Tongue (tissue), 2 donors: Measurements from ENCODE around the gene GIMAP2. TPM values are rescaled to one million over a fixed set of nuclear protein-coding genes. Genes with fewer than 3 reads are reported as not detected.
A peak's percentile ranks its signal among the peaks of the same experiment; 100 is the strongest.
"Not testable (repeated sequence)": the region's sequence is repeated elsewhere in the genome, so short reads cannot be mapped to it uniquely, and the experiment has no call there.

Source experiments
- DNase-seq: peaks from one replicate; pipeline ENCODE4 v3.0.0-alpha.2; 2015
- total RNA-seq: library from RNA; depleted of rRNA; stranded (reverse); fragments of >200 nt; gene quantifications from one replicate; pipeline ENCODE4 v1.2.3, GENCODE V29; 2014

The GIMAP2 gene
- total RNA-seq, 1 donor from 2014 or later, result 14.8 TPM

- DNase-seq, result peak; percentile 35
Observed at GRCh38 chr7:150676854-150677253, 8.7 kb upstream of the GIMAP2 start.

DNA sequence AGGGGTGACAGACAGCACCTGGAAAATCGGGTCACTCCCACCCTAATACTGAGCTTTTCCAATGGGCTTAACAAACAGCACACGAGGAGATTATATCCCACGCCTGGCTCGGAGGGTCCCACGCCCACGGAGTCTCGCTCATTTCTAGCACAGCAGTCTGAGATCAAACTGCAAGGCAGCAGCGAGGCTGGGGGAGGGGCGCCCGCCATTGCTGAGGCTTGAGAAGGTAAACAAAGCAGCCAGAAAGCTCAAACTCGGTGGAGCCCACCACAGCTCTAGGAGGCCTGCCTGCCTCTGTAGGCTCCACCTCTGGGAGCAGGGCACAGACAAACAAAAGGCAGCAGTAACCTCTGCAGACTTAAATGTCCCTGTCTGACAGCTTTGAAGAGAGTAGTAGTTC, 6.9 kb upstream of the GIMAP2 start:
- not testable (repeated sequence) for DNase-seq

DNA sequence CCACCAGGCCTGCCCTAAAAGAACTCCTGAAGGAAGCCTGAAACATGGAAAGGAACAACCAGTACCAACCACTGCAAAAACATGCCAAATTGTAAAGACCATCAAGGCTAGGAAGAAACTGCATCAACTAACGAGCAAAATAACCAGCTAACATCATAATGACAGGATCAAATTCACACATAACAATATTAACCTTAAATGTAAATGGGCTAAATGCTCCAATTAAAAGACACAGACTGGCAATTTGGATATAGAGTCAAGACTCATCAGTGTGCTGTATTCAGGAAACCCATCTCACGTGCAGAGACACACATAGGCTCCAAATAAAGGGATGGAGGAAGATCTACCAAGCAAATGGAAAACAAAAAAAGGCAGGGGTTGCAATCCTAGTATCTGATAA, 5.1 kb upstream of the GIMAP2 start:
- not testable (repeated sequence) for DNase-seq

- DNase-seq, result no peak
Observed at GRCh38 chr7:150686030-150686631, 625 bp downstream of the GIMAP2 start.

GRCh38 chr7:150688630-150689029, 3.1 kb downstream of the GIMAP2 start:
- no peak for DNase-seq

GRCh38 chr7:150695654-150696053, 10.1 kb downstream of the GIMAP2 start:
- DNase-seq, result no peak

- no peak for DNase-seq
Observed at GRCh38 chr7:150703209-150703608, 17.7 kb downstream of the GIMAP2 start.

GRCh38 chr7:150715293-150715692, 29.8 kb downstream of the GIMAP2 start:
- no peak for DNase-seq

GRCh38 chr7:150715738-150716137, 30.2 kb downstream of the GIMAP2 start:
- DNase-seq, result no peak

DNA sequence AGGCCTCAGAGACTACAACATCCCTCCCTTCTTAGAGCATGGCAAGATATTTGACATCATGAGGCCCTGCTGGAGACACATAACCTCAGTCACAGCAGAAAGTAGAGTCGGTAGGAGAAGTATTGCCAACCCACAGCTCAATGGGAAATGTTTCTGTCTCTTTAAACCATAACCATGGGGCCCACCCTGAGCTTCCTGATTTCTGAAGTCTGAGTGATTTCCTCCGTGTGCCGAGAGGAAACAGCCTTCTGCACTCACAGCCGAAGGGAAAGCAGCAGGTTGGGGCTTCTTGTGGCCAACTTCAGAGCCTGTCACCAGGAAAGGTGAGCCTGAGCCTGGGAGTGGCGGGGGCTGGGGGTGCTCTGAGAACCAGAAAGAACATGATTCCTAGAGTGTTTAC, 30.9 kb downstream of the GIMAP2 start, which contains the start of gene GIMAP1:
Gene GIMAP1, plus strand, starts transcription at position 246 of the 400 bp plus-strand sequence. CDS start 2,435 bp downstream, outside the sequence.
- peak; percentile 8 for DNase-seq

DNA sequence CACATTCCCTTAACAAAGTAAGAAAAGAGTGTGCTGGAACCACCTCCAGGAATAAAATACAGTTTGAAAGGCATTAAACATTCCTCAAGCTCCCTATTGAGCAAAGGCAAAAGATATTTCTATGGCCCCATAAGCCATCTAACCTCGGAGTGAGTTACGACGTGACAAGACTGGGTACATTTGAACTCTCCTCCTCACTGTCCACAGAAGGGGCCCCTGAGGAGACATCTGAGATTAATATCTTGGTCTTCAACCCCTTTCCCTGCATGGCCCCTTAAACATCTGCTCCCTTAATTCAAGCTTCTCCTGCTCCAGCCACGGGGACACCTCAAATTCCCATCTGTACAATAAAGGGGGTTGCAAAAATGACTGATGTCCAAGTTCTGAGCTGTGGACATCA, 31.4 kb downstream of the GIMAP2 start:
- no peak for DNase-seq

DNA sequence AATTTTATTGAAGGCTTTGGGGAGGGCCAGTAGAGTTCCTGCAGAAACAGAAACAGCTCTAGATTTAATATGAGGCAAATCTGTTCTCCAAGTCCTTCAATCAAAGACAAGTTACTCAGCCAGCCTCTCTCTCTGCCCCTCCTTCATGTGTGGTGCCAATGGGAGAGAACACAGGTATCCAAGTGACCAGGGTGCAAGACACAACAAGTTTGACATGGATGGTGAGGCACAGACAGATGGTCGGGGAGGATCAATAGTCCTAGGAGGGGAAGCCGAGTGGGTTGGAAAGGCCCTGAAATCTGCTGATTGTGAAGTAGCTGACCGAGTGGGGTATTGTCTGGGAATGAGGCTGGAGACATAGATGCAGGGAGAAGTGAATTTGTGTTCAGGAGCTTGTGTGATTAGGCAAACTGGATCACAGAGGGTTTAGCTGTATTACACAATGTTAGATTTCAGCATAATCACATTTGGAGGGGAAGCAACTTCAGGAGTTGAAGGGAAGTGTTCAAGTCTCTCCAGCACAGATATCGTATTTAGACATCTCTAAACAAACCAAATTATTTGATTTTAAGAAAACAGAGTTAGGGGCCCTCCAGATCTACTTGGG, 32.4 kb downstream of the GIMAP2 start:
- no peak for DNase-seq

DNA sequence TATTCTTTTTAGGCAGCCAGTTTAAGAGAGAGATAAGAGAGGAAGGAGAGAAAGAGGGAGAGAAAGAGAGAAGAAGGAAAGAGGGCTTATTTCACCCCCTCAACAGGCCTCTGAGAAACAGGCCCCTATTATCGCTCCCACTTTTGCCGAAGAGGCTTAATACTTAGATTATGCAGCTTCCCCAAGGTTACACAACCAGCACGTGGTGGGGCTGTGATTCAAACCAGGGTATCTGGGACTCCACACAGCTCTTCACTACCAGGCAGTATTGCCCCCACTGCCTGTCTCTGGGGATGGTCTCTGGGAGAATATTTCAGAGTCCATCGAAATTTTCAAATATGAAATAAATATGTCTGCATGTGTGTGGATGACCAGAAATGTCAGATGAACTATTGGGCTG, 33.9 kb downstream of the GIMAP2 start:
- no peak for DNase-seq

DNA sequence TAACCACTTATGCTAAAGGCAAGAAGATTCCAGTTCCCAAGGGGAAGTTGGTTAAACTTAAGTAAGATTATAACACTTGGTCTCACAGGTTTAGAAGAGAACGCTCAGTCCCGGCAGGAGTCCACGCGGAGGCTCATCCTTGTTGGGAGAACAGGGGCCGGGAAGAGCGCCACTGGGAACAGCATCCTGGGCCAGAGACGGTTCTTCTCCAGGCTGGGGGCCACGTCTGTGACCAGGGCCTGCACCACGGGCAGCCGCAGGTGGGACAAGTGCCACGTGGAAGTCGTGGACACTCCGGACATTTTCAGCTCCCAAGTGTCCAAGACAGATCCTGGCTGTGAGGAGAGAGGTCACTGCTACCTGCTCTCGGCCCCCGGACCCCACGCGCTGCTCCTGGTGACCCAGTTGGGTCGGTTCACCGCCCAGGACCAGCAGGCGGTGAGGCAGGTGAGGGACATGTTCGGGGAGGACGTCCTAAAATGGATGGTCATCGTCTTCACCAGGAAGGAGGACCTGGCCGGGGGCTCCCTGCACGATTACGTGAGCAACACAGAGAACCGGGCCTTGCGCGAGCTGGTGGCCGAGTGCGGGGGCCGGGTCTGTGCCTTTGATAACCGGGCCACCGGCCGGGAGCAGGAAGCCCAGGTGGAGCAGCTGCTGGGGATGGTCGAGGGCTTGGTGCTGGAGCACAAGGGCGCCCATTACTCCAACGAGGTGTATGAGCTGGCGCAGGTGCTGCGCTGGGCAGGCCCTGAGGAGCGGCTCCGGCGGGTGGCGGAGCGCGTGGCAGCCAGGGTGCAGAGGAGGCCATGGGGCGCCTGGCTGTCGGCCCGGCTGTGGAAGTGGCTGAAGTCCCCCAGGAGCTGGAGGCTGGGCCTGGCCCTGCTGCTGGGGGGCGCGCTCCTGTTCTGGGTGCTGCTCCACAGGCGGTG, 34.7 kb downstream of the GIMAP2 start:
- DNase-seq, result no peak

DNA sequence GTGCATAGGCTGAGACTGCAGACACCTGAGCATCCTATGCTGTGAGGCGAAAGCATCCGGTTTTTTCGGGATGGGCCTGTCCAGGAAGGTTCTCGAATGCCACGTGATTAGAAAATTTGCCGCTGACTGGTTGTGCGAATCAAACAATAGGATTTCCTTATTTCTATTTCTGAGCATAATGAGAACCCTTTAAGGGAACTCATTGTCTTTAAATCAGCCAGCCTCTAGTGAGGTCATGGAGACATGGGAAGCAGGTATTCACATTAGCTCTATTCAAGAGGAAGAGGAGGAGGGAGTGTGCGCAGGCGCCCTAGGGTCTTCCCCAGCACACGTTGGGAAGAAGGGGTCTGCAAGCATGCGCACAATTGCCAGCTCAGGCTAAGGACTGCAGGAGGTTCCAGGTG, 36.5 kb downstream of the GIMAP2 start:
- no peak for DNase-seq

GRCh38 chr7:150722431-150722931, 37.0 kb downstream of the GIMAP2 start:
- peak; percentile 31 for DNase-seq

GRCh38 chr7:150723467-150723866, 38.0 kb downstream of the GIMAP2 start:
- DNase-seq, result no peak

GRCh38 chr7:150727381-150727780, 41.9 kb downstream of the GIMAP2 start:
- no peak for DNase-seq

DNA sequence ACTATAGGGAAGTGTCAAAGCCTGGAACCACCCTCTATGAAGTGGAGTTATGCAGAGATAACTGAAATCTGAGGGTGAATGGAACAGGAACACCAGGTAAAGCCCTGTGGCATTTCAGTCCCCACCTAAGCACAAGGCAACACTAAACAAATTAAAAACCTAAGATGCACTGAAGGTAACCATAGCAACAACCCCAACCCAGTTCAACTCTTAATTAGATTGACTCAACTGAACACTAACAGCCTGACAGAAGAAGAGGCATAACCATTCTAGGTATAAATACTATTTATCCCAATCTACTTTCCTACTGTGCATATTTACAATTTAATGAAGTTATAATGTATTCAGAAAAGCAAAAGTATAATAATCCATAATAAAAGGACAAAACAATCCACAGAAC, 42.5 kb downstream of the GIMAP2 start:
- no peak for DNase-seq

GRCh38 chr7:150728609-150729008, 43.1 kb downstream of the GIMAP2 start:
- DNase-seq, result no peak

DNA sequence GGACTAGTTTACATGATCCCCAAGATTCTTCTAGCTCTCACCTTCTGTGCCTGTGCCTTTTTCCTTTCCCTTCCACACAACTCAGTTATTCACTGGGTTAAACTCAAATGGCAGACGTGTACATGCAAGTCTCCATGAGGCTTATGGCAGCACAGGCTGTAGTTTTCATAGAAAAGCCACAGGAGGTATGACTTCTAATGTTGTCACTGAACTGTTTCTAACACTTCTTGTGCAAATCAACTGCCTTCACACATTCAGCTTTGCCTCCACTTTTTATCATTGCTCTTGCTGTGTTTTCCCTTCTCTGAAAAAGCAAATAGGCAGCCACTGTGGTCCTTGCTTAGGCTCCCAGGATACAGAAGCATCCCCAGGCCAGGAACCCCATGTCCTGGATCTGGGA, 46.4 kb downstream of the GIMAP2 start:
- no peak for DNase-seq

DNA sequence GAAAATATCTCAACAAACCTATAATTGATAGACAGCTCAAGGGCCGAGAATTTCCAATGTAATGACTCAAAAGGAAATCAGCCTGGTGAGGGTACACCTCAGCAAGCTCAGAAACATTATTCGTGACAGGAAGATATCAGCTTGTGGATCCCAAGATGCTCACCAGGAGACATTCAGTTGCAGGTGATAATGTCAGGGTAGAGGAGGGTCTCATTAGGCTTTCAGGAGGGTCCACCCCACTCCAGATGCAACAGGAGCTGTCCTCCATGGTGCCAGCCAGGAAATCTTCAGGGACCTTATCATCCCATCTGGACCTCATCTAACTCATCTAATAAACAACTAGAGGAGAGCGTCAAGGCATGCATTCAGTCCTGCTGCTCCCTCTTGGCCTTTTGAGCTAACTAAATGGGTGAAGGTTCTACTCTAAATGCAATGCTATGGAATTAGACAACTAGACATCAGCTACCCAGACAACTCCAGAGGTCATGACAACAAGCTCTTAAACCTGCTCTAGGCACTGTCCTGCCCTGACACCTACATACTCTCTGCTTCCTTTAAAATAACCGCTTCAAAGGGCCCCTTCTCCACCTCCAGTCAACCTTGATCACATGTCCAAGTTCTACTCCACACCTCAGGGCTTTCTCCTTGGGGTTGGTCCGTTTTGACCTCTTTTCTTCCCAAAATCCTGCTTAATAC, 47.4 kb downstream of the GIMAP2 start:
- no peak for DNase-seq
